IMR-90 (cell line): ENCODE data around the gene NRL. TPM values are rescaled to one million over a fixed set of nuclear protein-coding genes. Genes with fewer than 3 reads are reported as not detected.

Experiments used
- ATAC-seq: fragments of 200-7000 bp; cut with Tn5 transposase; 2 replicates; pipeline ENCODE4 v1.9.1; 2020; ENCODE audit warnings: low read depth, mild to moderate bottlenecking, moderate library complexity
- BruUV-seq: library from RNA; stranded (reverse); fragments of 400-500 nt; replicated peaks from 2 replicates; lab custom pipeline; 2021; lab: Mats Ljungman, UMichigan
- CTCF ChIA-PET: fragments of 300-600 bp; formaldehyde crosslinking; extraction: SDS; loops from one replicate; lab custom pipeline; 2021; ENCODE audit warnings: antibody characterized with exemption; lab: Yijun Ruan, JAX
- POLR2A ChIA-PET: fragments of 300-600 bp; sonication (Branson Sonifier 250); formaldehyde crosslinking; loops from one replicate; lab custom pipeline; 2022; ENCODE audit warnings: antibody characterized with exemption; ENCODE audit not compliant: unreplicated experiment; lab: Charles Lee
- DNase-seq: peaks from one replicate; pipeline ENCODE4 v3.0.0; 2013
- H2AFZ ChIP-seq: replicated peaks from 2 replicates; pipeline ENCODE3; 2013; ENCODE audit warnings: low read length, mild to moderate bottlenecking; ENCODE audit not compliant: poor library complexity
- H2AK5ac ChIP-seq: 2 replicates; pipeline ENCODE4 v1.6.1; 2013; ENCODE audit warnings: low read depth, low read length, inconsistent platforms
- H2AK9ac ChIP-seq: replicated peaks from 2 replicates; pipeline ENCODE3; 2013; ENCODE audit warnings: mild to moderate bottlenecking, low read depth, low read length, moderate library complexity; ENCODE audit not compliant: poor library complexity
- H2BK120ac ChIP-seq: 2 replicates; pipeline ENCODE4 v1.6.1; 2013; ENCODE audit warnings: low read depth, low read length, inconsistent platforms
- H2BK15ac ChIP-seq: 3 replicates; pipeline ENCODE4 v1.6.1; 2013; ENCODE audit warnings: low read depth, low read length, inconsistent platforms
- H2BK20ac ChIP-seq: 2 replicates; pipeline ENCODE4 v1.6.1; 2013; ENCODE audit warnings: low read depth, mild to moderate bottlenecking, inconsistent platforms, low read length, moderate library complexity
- H2BK5ac ChIP-seq: 2 replicates; pipeline ENCODE4 v1.6.1; 2013; ENCODE audit warnings: mild to moderate bottlenecking, low read depth, low read length, inconsistent platforms; ENCODE audit not compliant: poor library complexity, severe bottlenecking
- H3K14ac ChIP-seq: replicated peaks from 2 replicates; pipeline ENCODE4 v1.6.1; 2013; ENCODE audit warnings: low read depth, low read length, inconsistent platforms
- H3K18ac ChIP-seq: 2 replicates; pipeline ENCODE4 v1.6.1; 2013; ENCODE audit warnings: low read depth, low read length, control low read depth
- H3K23ac ChIP-seq: 2 replicates; pipeline ENCODE4 v1.6.1; 2013; ENCODE audit warnings: low read depth, low read length, inconsistent platforms
- H3K27ac ChIP-seq: 2 replicates; pipeline ENCODE4 v1.5.1; 2013; ENCODE audit warnings: mild to moderate bottlenecking, control low read depth, low read length; ENCODE audit not compliant: insufficient read depth
- H3K27me3 ChIP-seq: 2 replicates; pipeline ENCODE4 v1.6.1; 2013; ENCODE audit warnings: low read length; ENCODE audit not compliant: control insufficient read depth, insufficient read depth
- H3K36me3 ChIP-seq: 2 replicates; pipeline ENCODE4 v1.6.1; 2013; ENCODE audit warnings: low read length, mixed read lengths; ENCODE audit not compliant: control insufficient read depth, insufficient read depth
- H3K4ac ChIP-seq: 2 replicates; pipeline ENCODE4 v1.6.1; 2013; ENCODE audit warnings: low read depth, low read length, inconsistent platforms
- H3K4me1 ChIP-seq: 2 replicates; pipeline ENCODE4 v1.6.1; 2013; ENCODE audit warnings: low read length, mixed read lengths; ENCODE audit not compliant: control insufficient read depth, insufficient read depth
- H3K4me2 ChIP-seq: 2 replicates; pipeline ENCODE4 v1.6.1; 2013; ENCODE audit warnings: low read depth, mild to moderate bottlenecking, control low read depth, low read length, moderate library complexity
- H3K4me3 ChIP-seq: 2 replicates; pipeline ENCODE4 v1.5.1; 2013; ENCODE audit warnings: low read depth, mild to moderate bottlenecking, control low read depth, low read length, moderate library complexity; ENCODE audit not compliant: insufficient read depth
- H3K56ac ChIP-seq: 2 replicates; pipeline ENCODE4 v1.6.1; 2013; ENCODE audit warnings: low read length, inconsistent platforms; ENCODE audit not compliant: insufficient read depth; ENCODE audit errors: extremely low read depth
- H3K79me1 ChIP-seq, 2 experiments: 2 replicates each; pipeline ENCODE4 v1.6.1; 2013; ENCODE audit warnings: low read length in 2 of 2, inconsistent platforms in 1 of 2, low read depth in 1 of 2
- H3K9ac ChIP-seq: 2 replicates; pipeline ENCODE4 v1.6.1; 2013; ENCODE audit warnings: low read depth, low read length, control low read depth
- H3K9me1 ChIP-seq: 2 replicates; pipeline ENCODE4 v1.6.1; 2013; ENCODE audit warnings: low read length, inconsistent platforms; ENCODE audit not compliant: insufficient read depth
- H3K9me3 ChIP-seq: 2 replicates; pipeline ENCODE4 v1.6.1; 2013; ENCODE audit warnings: low read length; ENCODE audit not compliant: control insufficient read depth, insufficient read depth
- H4K20me1 ChIP-seq: 2 replicates; pipeline ENCODE4 v1.6.1; 2013; ENCODE audit warnings: low read length, inconsistent platforms; ENCODE audit not compliant: insufficient read depth
- H4K5ac ChIP-seq: 2 replicates; pipeline ENCODE4 v1.6.1; 2013; ENCODE audit warnings: mild to moderate bottlenecking, low read depth, low read length, control low read depth
- H4K8ac ChIP-seq, 2 experiments: 2 replicates each; pipeline ENCODE4 v1.6.1; 2013; ENCODE audit warnings: low read depth in 2 of 2, low read length in 2 of 2, control low read depth in 1 of 2, inconsistent platforms in 1 of 2
- H4K91ac ChIP-seq: 2 replicates; pipeline ENCODE4 v1.6.1; 2013; ENCODE audit warnings: low read depth, low read length, inconsistent platforms; ENCODE audit not compliant: insufficient read depth
- CEBPB ChIP-seq: IDR thresholded peaks from 2 replicates; pipeline ENCODE4 v1.6.1; 2012; ENCODE audit warnings: low read depth, low read length, improper control_type of control experiment
- CHD1 ChIP-seq: IDR thresholded peaks from 2 replicates; pipeline ENCODE4 v1.6.1; 2012; ENCODE audit warnings: low read depth, low read length, improper control_type of control experiment
- CTCF ChIP-seq: conservative IDR thresholded peaks from 2 replicates; pipeline ENCODE4 v1.5.1; 2012; ENCODE audit warnings: mild to moderate bottlenecking, low read depth, low read length, improper control_type of control experiment
- FOS ChIP-seq: fragments of 150-350 bp; IDR thresholded peaks from 2 replicates; pipeline ENCODE4 v1.6.1; 2016; ENCODE audit warnings: low read depth, low read length
- MAFK ChIP-seq: IDR thresholded peaks from 2 replicates; pipeline ENCODE4 v1.6.1; 2012; ENCODE audit warnings: low read depth, low read length, improper control_type of control experiment
- NFE2L2 ChIP-seq: fragments of 150-350 bp; IDR thresholded peaks from 2 replicates; pipeline ENCODE4 v1.6.1; 2016; ENCODE audit warnings: low read depth, mild to moderate bottlenecking, low read length
- POLR2A ChIP-seq: IDR thresholded peaks from 2 replicates; pipeline ENCODE4 v1.6.1; 2012; ENCODE audit warnings: mild to moderate bottlenecking, low read depth, low read length
- RCOR1 ChIP-seq: IDR thresholded peaks from 2 replicates; pipeline ENCODE4 v1.6.1; 2012; ENCODE audit warnings: mild to moderate bottlenecking, low read length, improper control_type of control experiment; ENCODE audit not compliant: insufficient replicate concordance
- WGBS, 2 experiments: methylation state at CpG; one replicate each; pipeline versions ENCODE4 v1.1.5 to v1.1.7; 2013; ENCODE audit warnings: missing lambda C conversion rate in 2 of 2; ENCODE audit not compliant: insufficient read length in 1 of 2; ENCODE audit errors: extremely low coverage in 2 of 2; 5-methylcytosine and 5-hydroxymethylcytosine counted together
- dilution Hi-C: fragments of 300-500 bp; cut with HindIII; formaldehyde crosslinking; loops from one replicate; pipeline ENCODE4 v1.14.3; 2018; ENCODE audit warnings: low sequenced_read_pairs; ENCODE audit not compliant: unreplicated experiment
- in situ Hi-C: fragments of 300-500 bp; cut with MboI; formaldehyde crosslinking; loops from 3 replicates; pipeline ENCODE4 v1.14.3; 2019; ENCODE audit warnings: low sequenced_read_pairs, inconsistent platforms, mixed read lengths
- intact Hi-C: fragments of 100-400 bp; cut with micrococcal nuclease; formaldehyde crosslinking; loops from 2 replicates; pipeline ENCODE4 v1.10.0; 2022
- polyA plus RNA-seq, 3 experiments: library from polyadenylated mRNA; depleted of rRNA; stranded (reverse); fragments of >200 nt; gene quantifications; 2 replicates each; pipeline ENCODE4 v1.2.3, GENCODE V29; 2012; ENCODE audit warnings: low replicate concordance in 1 of 3
- total RNA-seq: library from RNA; depleted of rRNA; stranded (reverse); fragments of >200 nt; gene quantifications from 2 replicates; pipeline ENCODE4 v1.2.3, GENCODE V29; 2012

NRL gene
- total and polyA plus RNA-seq, 2 of the 4 experiments (the other 2 are of a cell fraction), result 0.18 to 0.70 TPM

GRCh38 chr14:24052656-24053547 lies 61.8 kb downstream of the NRL start:
- Histone ChIP-seq H3K18ac (no peak overlapping the region), H3K27ac (no peak overlapping the region), H3K27me3 (peaks cover 36% of the 10 kb centered on the region), H4K91ac (no peak overlapping the region), H3K4me3 (no peak overlapping the region), H2BK120ac (no peak overlapping the region), H3K14ac (no peak overlapping the region), H2BK20ac (no peak overlapping the region), H3K4me2 (no peak overlapping the region), H2AK9ac (peak overlapping the region; percentile 5), H3K9me1 (0 out of 2 replicates have a peak, but pooled peaks cover 3% of the 10 kb centered on the region), H3K36me3 (no peaks in the 10 kb centered on the region), H3K23ac (no peak overlapping the region), H2BK5ac (no peak overlapping the region), H3K79me1 (no peaks in the 10 kb centered on the region), H4K20me1 (peaks cover 3% of the 10 kb centered on the region; the same call in 1 of the 2 replicates), H2BK15ac (no peak overlapping the region), H3K4ac (no peak overlapping the region), H2AK5ac (no peak overlapping the region), H2AFZ (no peak overlapping the region), H3K9me3 (no peaks in the 10 kb centered on the region), H4K8ac (no peak overlapping the region), H3K9ac (no peak overlapping the region), H3K4me1 (peaks cover 5% of the 10 kb centered on the region; the same call in 1 of the 2 replicates), H4K5ac (no peak overlapping the region), H3K56ac (no peak overlapping the region)
- BruUV-seq, result no TSS peak
- no peak for DNase-seq
- intact Hi-C loops, result loop anchor here (1.0 kb wide), 1 partner anchor 39 kb away; no protein-coding TSS in a partner anchor
- in situ Hi-C loops, result no loop called here
- POLR2A ChIA-PET, result no interaction called here
- no CpG with 5 or more reads among the region's 20 CpGs for WGBS, 2 experiments
- no peak for TF ChIP-seq CTCF
- no peak for TF ChIP-seq FOS
- no peak for TF ChIP-seq CEBPB
- no peak for TF ChIP-seq MAFK
- no peak for TF ChIP-seq NFE2L2
- no peak for TF ChIP-seq RCOR1
- no peak for TF ChIP-seq CHD1
- no peak for TF ChIP-seq POLR2A
- no peak for ATAC-seq
- dilution Hi-C loops, result no loop called here
- CTCF ChIA-PET, result interaction anchor here (1.5 kb wide), 1 partner anchor 56 kb away, joined by 4 read pairs; no protein-coding TSS in a partner anchor
